Endothelial cell of umbilical vein (primary cell): Measurements from ENCODE around the gene GLI1. TPM values are rescaled to one million over a fixed set of nuclear protein-coding genes. Genes with fewer than 3 reads are reported as not detected.

Source experiments
- BruUV-seq: library from RNA; stranded (reverse); fragments of 400-500 nt; replicated peaks from 2 replicates; lab custom pipeline; 2021; lab: Mats Ljungman, UMichigan
- CTCF ChIA-PET: fragments of 300-600, 350-600 bp; sonication (Branson Sonifier 250); formaldehyde crosslinking; loops from one replicate; lab custom pipeline; 2021; ENCODE audit warnings: antibody characterized with exemption, inconsistent platforms; lab: Charles Lee
- POLR2A ChIA-PET: fragments of 300-600, 350-600 bp; sonication (Branson Sonifier 250); formaldehyde crosslinking; loops from one replicate; lab custom pipeline; 2021; ENCODE audit warnings: antibody characterized with exemption, inconsistent platforms; lab: Charles Lee
- DNase-seq: peaks from one replicate; pipeline ENCODE4 v3.0.0-alpha.2; 2011; ENCODE audit warnings: low read depth, low spot score
- FAIRE-seq: peaks from 2 replicates; lab custom pipeline; 2011; peaks lifted over from hg19 to GRCh38; lab: Jason Lieb, UNC
- H2AFZ ChIP-seq: 2 replicates; pipeline ENCODE4 v1.6.0; 2012; ENCODE audit warnings: low read depth, low read length, control low read depth, inconsistent platforms
- H3K27ac ChIP-seq: 2 replicates; pipeline ENCODE4 v1.5.1; 2011; ENCODE audit warnings: low read depth, mild to moderate bottlenecking, control low read depth, low read length, moderate library complexity; ENCODE audit not compliant: insufficient read depth
- H3K27me3 ChIP-seq, 2 experiments: 2 replicates each; pipeline versions ENCODE4 v1.6.0 to v1.6.1; 2011; ENCODE audit warnings: low read length in 2 of 2, mixed read lengths in 1 of 2; ENCODE audit not compliant: control insufficient read depth in 2 of 2, insufficient read depth in 2 of 2
- H3K36me3 ChIP-seq, 2 experiments: 2 replicates in 1 of 2; 3 replicates in 1 of 2; pipeline ENCODE4 v1.5.1; 2011; ENCODE audit warnings: low read length in 2 of 2, mild to moderate bottlenecking in 1 of 2, moderate library complexity in 1 of 2; ENCODE audit not compliant: control insufficient read depth in 2 of 2, insufficient read depth in 2 of 2; ENCODE audit errors: extremely low read depth in 1 of 2
- H3K4me1 ChIP-seq: 3 replicates; pipeline ENCODE4 v1.5.1; 2011; ENCODE audit warnings: mild to moderate bottlenecking, low read length; ENCODE audit not compliant: control insufficient read depth, insufficient read depth; ENCODE audit errors: extremely low read depth
- H3K4me2 ChIP-seq: 2 replicates; pipeline ENCODE4 v1.6.1; 2011; ENCODE audit warnings: low read length, control low read depth, mixed read lengths; ENCODE audit not compliant: insufficient read depth
- H3K4me3 ChIP-seq, 3 experiments: fragments of 200-600 bp in 1 of 3; sonication (generic), shearing (Covaris generic) in 1 of 3; replicated peaks in 1 of 3; 2 replicates each; pipeline ENCODE4 v1.5.1; 2011 to 2016; ENCODE audit warnings: control low read depth in 3 of 3, low read length in 3 of 3, mild to moderate bottlenecking in 2 of 3, inconsistent platforms in 1 of 3, low read depth in 1 of 3, moderate library complexity in 1 of 3; ENCODE audit not compliant: insufficient read depth in 1 of 3
- H3K79me2 ChIP-seq: 2 replicates; pipeline ENCODE4 v1.6.0; 2012; ENCODE audit warnings: low read length, inconsistent platforms; ENCODE audit not compliant: control insufficient read depth, insufficient read depth
- H3K9ac ChIP-seq: replicated peaks from 2 replicates; pipeline ENCODE3; 2011; ENCODE audit warnings: low read length, control low read depth; ENCODE audit not compliant: insufficient read depth; ENCODE audit errors: extremely low read depth
- H3K9me1 ChIP-seq: replicated peaks from 3 replicates; pipeline ENCODE4 v1.6.0; 2011; ENCODE audit warnings: mild to moderate bottlenecking, low read length; ENCODE audit not compliant: control insufficient read depth, insufficient read depth; ENCODE audit errors: extremely low read depth
- H3K9me3 ChIP-seq: replicated peaks from 2 replicates; pipeline ENCODE4 v1.5.1; 2012; ENCODE audit warnings: low read length, inconsistent platforms; ENCODE audit not compliant: control insufficient read depth, insufficient read depth
- H4K20me1 ChIP-seq: replicated peaks from 2 replicates; pipeline ENCODE3; 2011; ENCODE audit warnings: mild to moderate bottlenecking, low read length; ENCODE audit not compliant: control insufficient read depth, insufficient read depth; ENCODE audit errors: extremely low read depth
- CTCF ChIP-seq, 2 donors: IDR thresholded peaks; 1 replicate in 1 of 2; 2 replicates in 1 of 2; pipeline ENCODE4 v1.5.1; 2011; ENCODE audit warnings: low read length in 2 of 2, mild to moderate bottlenecking in 2 of 2, moderate library complexity in 2 of 2, control low read depth in 1 of 2, inconsistent platforms in 1 of 2, low read depth in 1 of 2; ENCODE audit not compliant: insufficient read depth in 1 of 2; ENCODE audit errors: extremely low read depth in 1 of 2
- EZH2 ChIP-seq: IDR thresholded peaks from 2 replicates; pipeline ENCODE4 v1.6.1; 2012; ENCODE audit warnings: borderline replicate concordance, low read depth, mild to moderate bottlenecking, moderate library complexity, low read length, inconsistent platforms; ENCODE audit not compliant: severe bottlenecking
- FOS ChIP-seq: IDR thresholded peaks from 2 replicates; pipeline ENCODE4 v1.6.1; 2011; ENCODE audit warnings: mild to moderate bottlenecking, low read length, moderate library complexity, borderline replicate concordance; ENCODE audit not compliant: insufficient read depth
- GATA2 ChIP-seq: IDR thresholded peaks from 2 replicates; pipeline ENCODE4 v1.7.0; 2011; ENCODE audit warnings: low read depth, mild to moderate bottlenecking, moderate library complexity, mixed read lengths, low read length; ENCODE audit not compliant: insufficient read length, insufficient read depth
- JUN ChIP-seq: IDR thresholded peaks from 2 replicates; pipeline ENCODE4 v1.6.1; 2011; ENCODE audit warnings: borderline replicate concordance, low read depth; ENCODE audit not compliant: insufficient read length, insufficient read depth
- MAX ChIP-seq: IDR thresholded peaks from 2 replicates; pipeline ENCODE4 v1.6.1; 2011; ENCODE audit not compliant: insufficient read depth, insufficient read length
- MYC ChIP-seq: IDR thresholded peaks from one replicate; pipeline ENCODE4 v1.6.1; 2011; ENCODE audit warnings: mild to moderate bottlenecking, low read depth, low read length
- POLR2A ChIP-seq: IDR thresholded peaks from 2 replicates; pipeline ENCODE4 v1.6.1; 2012; ENCODE audit warnings: low read depth, mild to moderate bottlenecking, control low read depth, low read length
- POLR2AphosphoS5 ChIP-seq: IDR thresholded peaks from 2 replicates; pipeline ENCODE4 v1.6.1; 2012; ENCODE audit warnings: low read depth, mild to moderate bottlenecking, control low read depth, low read length, moderate library complexity; ENCODE audit not compliant: insufficient read depth
- dilution Hi-C: fragments of 300-500 bp; cut with MboI; formaldehyde crosslinking; loops from one replicate; pipeline ENCODE4 v1.15.0; 2019; ENCODE audit warnings: low sequenced_read_pairs; ENCODE audit not compliant: extremely low pct_ligation_motif_present
- intact Hi-C: fragments of 100-400 bp; cut with micrococcal nuclease; formaldehyde crosslinking; loops from one replicate; pipeline ENCODE4 v1.10.0; 2022
- polyA plus RNA-seq, 4 experiments: library from polyadenylated mRNA; depleted of rRNA in 3 of 4; stranded (reverse) in 3 of 4; unstranded in 1 of 4; fragments of >200 nt; gene quantifications; 2 replicates each; pipeline versions ENCODE4 v1.2.1 to v1.2.3, GENCODE V29; 2011 to 2012; ENCODE audit warnings: missing spikeins in 1 of 4
- total RNA-seq: library from RNA; stranded (reverse); gene quantifications from 2 replicates; pipeline ENCODE4 v1.2.3, GENCODE V29; 2021

The GLI1 gene
- total and polyA plus RNA-seq, 2 donors (not counting 3 experiments of a cell fraction or from before 2014, with no cell fraction given): 0.10 to 0.29 TPM

- H3K9me3 ChIP-seq: no peaks in the 10 kb centered on the region
- ChIA-PET CTCF (no interaction called here), POLR2A (interaction anchor here (1.0 kb wide), 1 partner anchor 22 kb away, joined by 10 read pairs; no protein-coding TSS in a partner anchor)
- no peak for TF ChIP-seq MAX
- no peak for TF ChIP-seq POLR2AphosphoS5
- TF ChIP-seq MYC: no peak
- TF ChIP-seq FOS: no peak
- no peak for TF ChIP-seq POLR2A
- TF ChIP-seq CTCF (IDR thresholded peaks at IDR 0.05; ENCODE audit: extremely low read depth in 1 of 2, insufficient read depth in 1 of 2, low read depth in 1 of 2, low read length in 2 of 2): no peak
- TF ChIP-seq JUN: no peak
- no peak for TF ChIP-seq GATA2
- no peak for TF ChIP-seq EZH2
- DNase-seq (no peak), FAIRE-seq (no peak)
- no peak overlapping the region for H2AFZ ChIP-seq
- BruUV-seq: no TSS peak
- intact Hi-C loops (no loop called here), dilution Hi-C loops (no loop called here)
- H3K4me2 ChIP-seq: no peak overlapping the region
- H3K9ac ChIP-seq: no peak overlapping the region
- no peaks in the 10 kb centered on the region for H4K20me1 ChIP-seq
- no peaks in the 10 kb centered on the region for H3K27me3 ChIP-seq
- peaks cover 20% of the 10 kb centered on the region for H3K79me2 ChIP-seq
- peaks cover 23% of the 10 kb centered on the region for H3K4me1 ChIP-seq
- H3K27ac ChIP-seq: no peak overlapping the region
- no peak overlapping the region for H3K4me3 ChIP-seq
- peaks cover 34 to 45% of the 10 kb centered on the region in 2 experiments for H3K36me3 ChIP-seq
- no peaks in the 10 kb centered on the region for H3K9me1 ChIP-seq
Observed at GRCh38 chr12:57514720-57515407, 55.3 kb downstream of the GLI1 start.
